OCI-LY1 (cell line): ENCODE measurements around the gene DYRK1B.

Source experiments
- H2AFZ ChIP-seq: fragments of 200-600 bp; sonication (generic), shearing (Covaris generic); 2 replicates; pipeline ENCODE4 v1.6.0; 2014; ENCODE audit warnings: antibody characterized with exemption, mild to moderate bottlenecking, low read length
- H3F3A ChIP-seq: fragments of 200-600 bp; sonication (generic), shearing (Covaris generic); 2 replicates; pipeline ENCODE4 v1.6.0; 2014; ENCODE audit warnings: mild to moderate bottlenecking, antibody characterized with exemption, low read length, moderate library complexity; ENCODE audit not compliant: insufficient read depth
- H3K27ac ChIP-seq: fragments of 200-600 bp; sonication (generic); 2 replicates; pipeline ENCODE4 v1.5.1; 2014; ENCODE audit warnings: low read length, mixed run types, mild to moderate bottlenecking, low read depth; ENCODE audit not compliant: poor library complexity, severe bottlenecking
- H3K27me3 ChIP-seq: fragments of 200-600 bp; sonication (generic); 2 replicates; pipeline ENCODE4 v1.6.0; 2014; ENCODE audit warnings: antibody characterized with exemption, mild to moderate bottlenecking, low read length, moderate library complexity; ENCODE audit not compliant: insufficient read depth
- H3K36me3 ChIP-seq: fragments of 200-600 bp; sonication (generic); 2 replicates; pipeline ENCODE4 v1.6.1; 2014; ENCODE audit warnings: mild to moderate bottlenecking, antibody characterized with exemption, low read length, moderate library complexity, mixed read lengths; ENCODE audit not compliant: insufficient read depth
- H3K4me1 ChIP-seq: fragments of 200-600 bp; sonication (generic); 2 replicates; pipeline ENCODE4 v1.5.1; 2014; ENCODE audit warnings: mild to moderate bottlenecking, low read length, moderate library complexity; ENCODE audit not compliant: insufficient read depth, severe bottlenecking
- H3K4me2 ChIP-seq: fragments of 200-600 bp; sonication (generic), shearing (Covaris generic); 2 replicates; pipeline ENCODE4 v1.6.1; 2014; ENCODE audit warnings: low read length
- H3K4me3 ChIP-seq: fragments of 200-600 bp; sonication (generic); 2 replicates; pipeline ENCODE4 v1.5.1; 2014; ENCODE audit warnings: low read length, low read depth, mild to moderate bottlenecking, mixed read lengths; ENCODE audit not compliant: poor library complexity, severe bottlenecking
- H3K79me2 ChIP-seq: fragments of 200-600 bp; shearing (Covaris generic); 2 replicates; pipeline ENCODE4 v1.6.1; 2016; ENCODE audit warnings: mixed run types, low read length, mixed read lengths; ENCODE audit not compliant: insufficient read depth
- H3K9ac ChIP-seq: fragments of 200-600 bp; sonication (generic), shearing (Covaris generic); 2 replicates; pipeline ENCODE4 v1.6.1; 2014; ENCODE audit warnings: mild to moderate bottlenecking, low read length, mixed read lengths
- H3K9me2 ChIP-seq: fragments of 200-600 bp; sonication (generic), shearing (Covaris generic); 2 replicates; pipeline ENCODE4 v1.6.1; 2014; ENCODE audit warnings: low read depth, mild to moderate bottlenecking, low read length, mixed read lengths
- H3K9me3 ChIP-seq: fragments of 200-600 bp; shearing (Covaris generic); 2 replicates; pipeline ENCODE4 v1.6.1; 2014; ENCODE audit warnings: low read length, mixed read lengths
- H4K20me1 ChIP-seq: fragments of 200-600 bp; sonication (generic), shearing (Covaris generic); 2 replicates; pipeline ENCODE4 v1.6.0; 2016; ENCODE audit warnings: mild to moderate bottlenecking, low read length; ENCODE audit not compliant: insufficient read depth
- CTCF ChIP-seq: fragments of 200-600 bp; sonication (generic), shearing (Covaris generic); IDR thresholded peaks from 2 replicates; pipeline ENCODE4 v1.5.1; 2017; ENCODE audit warnings: mild to moderate bottlenecking, antibody characterized with exemption, low read length, moderate library complexity, mixed read lengths
- EZH2 ChIP-seq: fragments of 200-600 bp; sonication (generic), shearing (Covaris generic); IDR thresholded peaks from 2 replicates; pipeline ENCODE4 v1.8.0; 2017; ENCODE audit warnings: borderline replicate concordance, mixed run types, mild to moderate bottlenecking, antibody characterized with exemption, low read length, moderate library complexity, mixed read lengths

Gene DYRK1B

GRCh38 chr19:39874404-39874803 is 40.4 kb upstream of the DYRK1B start:
- no peaks in the 10 kb centered on the region for H3K27me3 ChIP-seq
- H3K79me2 ChIP-seq: no peaks in the 10 kb centered on the region
- no peaks in the 10 kb centered on the region for H3K4me1 ChIP-seq
- H4K20me1 ChIP-seq: no peaks in the 10 kb centered on the region
- H3K4me3 ChIP-seq: no peak overlapping the region
- TF ChIP-seq CTCF (no peak), EZH2 (no peak)
- H3F3A ChIP-seq: no peaks in the 10 kb centered on the region
- H3K9me2 ChIP-seq: no peaks in the 10 kb centered on the region
- H2AFZ ChIP-seq: no peak overlapping the region
- H3K27ac ChIP-seq: no peak overlapping the region
- H3K9ac ChIP-seq: no peak overlapping the region
- peaks cover 41% of the 10 kb centered on the region; the same call in 1 of the 2 replicates for H3K36me3 ChIP-seq
- H3K4me2 ChIP-seq: no peak overlapping the region
- H3K9me3 ChIP-seq: no peaks in the 10 kb centered on the region

GRCh38 chr19:39873385-39873784 is 39.4 kb upstream of the DYRK1B start:
- H3K4me1 ChIP-seq: no peaks in the 10 kb centered on the region
- no peaks in the 10 kb centered on the region for H3K79me2 ChIP-seq
- no peaks in the 10 kb centered on the region for H3K9me3 ChIP-seq
- H3K27ac ChIP-seq: no peak overlapping the region
- no peaks in the 10 kb centered on the region for H3K27me3 ChIP-seq
- H2AFZ ChIP-seq: no peak overlapping the region
- H3K36me3 ChIP-seq: peaks cover 46% of the 10 kb centered on the region; the same call in 1 of the 2 replicates
- no peak overlapping the region for H3K4me2 ChIP-seq
- H3K9me2 ChIP-seq: no peaks in the 10 kb centered on the region
- no peaks in the 10 kb centered on the region for H3F3A ChIP-seq
- no peaks in the 10 kb centered on the region for H4K20me1 ChIP-seq
- no peak for TF ChIP-seq CTCF
- no peak for TF ChIP-seq EZH2
- no peak overlapping the region for H3K9ac ChIP-seq
- no peak overlapping the region for H3K4me3 ChIP-seq

GRCh38 chr19:39871886-39872866 is 38.2 kb upstream of the DYRK1B start:
- TF ChIP-seq EZH2: no peak
- no peak for TF ChIP-seq CTCF
- H3K36me3 ChIP-seq: peaks cover 55% of the 10 kb centered on the region; the same call in 1 of the 2 replicates
- H3K4me2 ChIP-seq: no peak overlapping the region

More at GRCh38 chr19:39871886-39872866, 38.2 kb upstream of the DYRK1B start:
- no peak overlapping the region for H3K9ac ChIP-seq
- no peaks in the 10 kb centered on the region for H3K4me1 ChIP-seq
- H3K27me3 ChIP-seq: no peaks in the 10 kb centered on the region
- H3K4me3 ChIP-seq: no peak overlapping the region
- H2AFZ ChIP-seq: no peak overlapping the region
- no peaks in the 10 kb centered on the region for H4K20me1 ChIP-seq
- H3K79me2 ChIP-seq: no peaks in the 10 kb centered on the region
- H3K9me2 ChIP-seq: no peaks in the 10 kb centered on the region
- no peaks in the 10 kb centered on the region for H3F3A ChIP-seq
- H3K27ac ChIP-seq: no peak overlapping the region
- no peaks in the 10 kb centered on the region for H3K9me3 ChIP-seq
